Measurements from ENCODE around the gene HRH2.

DNA sequence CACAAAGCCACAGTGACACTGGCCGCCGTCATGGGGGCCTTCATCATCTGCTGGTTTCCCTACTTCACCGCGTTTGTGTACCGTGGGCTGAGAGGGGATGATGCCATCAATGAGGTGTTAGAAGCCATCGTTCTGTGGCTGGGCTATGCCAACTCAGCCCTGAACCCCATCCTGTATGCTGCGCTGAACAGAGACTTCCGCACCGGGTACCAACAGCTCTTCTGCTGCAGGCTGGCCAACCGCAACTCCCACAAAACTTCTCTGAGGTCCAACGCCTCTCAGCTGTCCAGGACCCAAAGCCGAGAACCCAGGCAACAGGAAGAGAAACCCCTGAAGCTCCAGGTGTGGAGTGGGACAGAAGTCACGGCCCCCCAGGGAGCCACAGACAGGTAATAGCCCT is 26.1 kb downstream of the HRH2 start:
- TF ChIP-seq CTCF (IDR thresholded peaks at IDR 0.05) (no peak), POLR2A (IDR thresholded peaks at IDR 0.05) (no peak)
